Left colon (tissue), 2 donors: ENCODE measurements around the gene COPS7B. TPM values are rescaled to one million over a fixed set of nuclear protein-coding genes. Genes with fewer than 3 reads are reported as not detected.
"Not testable (repeated sequence)": the region's sequence is repeated elsewhere in the genome, so short reads cannot be mapped to it uniquely, and the experiment has no call there.

Experiments used
- ATAC-seq: fragments of 200-7000 bp; cut with Tn5 transposase; one replicate; pipeline ENCODE4 v1.9.1; 2020; ENCODE audit warnings: mild to moderate bottlenecking, moderate library complexity
- DNase-seq, 2 donors: peaks; one replicate each; pipeline ENCODE4 v3.0.0-alpha.2; 2020
- intact Hi-C, 2 donors: fragments of 100-400 bp; cut with DNase I in 1 of 2; cut with micrococcal nuclease in 1 of 2; formaldehyde crosslinking; loops; one replicate each; pipeline versions ENCODE4 v1.11.2 to v1.14.0; 2022; cut with DNase I, micrococcal nuclease
- long read RNA-seq: library from polyadenylated mRNA; unstranded; transcript quantifications from one replicate; pipeline ENCODE4 v2.0.0, GENCODE V29; 2021
- total RNA-seq, 2 donors: library from RNA; stranded (reverse); fragmentation: NEBNext Ultra II Directional; extraction: Animal tissue kit (Norgen Biotek cat#: 25700); gene quantifications; one replicate each; pipeline ENCODE4 v1.2.1, GENCODE V29; 2021
- donor health status: DM: no; HTN: no; CAD: no.
- donor health status: DM: yes; HTN: yes; CAD: no.

The COPS7B gene
- 10 to 100 TPM; 21.7 to 28.1 TPM for total RNA-seq
- long read RNA-seq, transcript COPS7B-201 (7 exons, 2,544 nt): major isoform, 23 of 29 reads
- long read RNA-seq, partial matches to known transcripts: 0 of 29 reads
- long read RNA-seq, other reads (novel, unspliced or antisense): 5 of 29 reads

- peak; percentile 63 for ATAC-seq
- intact Hi-C loops: no loop called here
These were observed at the start of gene COPS7B for GRCh38 chr2:231786177-231786916. TSS of gene COPS7B (plus strand) at chr2:231786445. CDS start at chr2:231788571, 2,126 bp downstream.

GRCh38 chr2:231737761-231738160 lies 48.5 kb upstream of the COPS7B start:
- ATAC-seq (no peak), DNase-seq (no peak)
- intact Hi-C loops: no loop called here

More at GRCh38 chr2:231786177-231786916, at the start of gene COPS7B:
- DNase-seq: peak; percentile 72 to 85

GRCh38 chr2:231743376-231744116 lies 42.7 kb upstream of the COPS7B start:
- DNase-seq (no peak), ATAC-seq (no peak)
- intact Hi-C loops: no loop called here

- intact Hi-C loops: no loop called here
- ATAC-seq (no peak), DNase-seq (no peak)
These were observed 40.8 kb upstream of the COPS7B start for GRCh38 chr2:231745303-231746038.

- DNase-seq, ATAC-seq, intact Hi-C loops: not testable (repeated sequence)
These were observed 37.9 kb upstream of the COPS7B start for GRCh38 chr2:231748153-231748896.

GRCh38 chr2:231749016-231749415 lies 37.2 kb upstream of the COPS7B start:
- intact Hi-C loops, ATAC-seq: not testable (repeated sequence)

GRCh38 chr2:231751042-231751815 lies 35.0 kb upstream of the COPS7B start:
- no peak for ATAC-seq
- no peak for DNase-seq
- intact Hi-C loops: no loop called here

More at GRCh38 chr2:231749016-231749415, 37.2 kb upstream of the COPS7B start:
- DNase-seq: not testable (repeated sequence)

- intact Hi-C loops: no loop called here
- DNase-seq: no peak
- ATAC-seq: no peak
These were observed 34.2 kb upstream of the COPS7B start for GRCh38 chr2:231752061-231752460.

GRCh38 chr2:231761735-231762134 lies 24.5 kb upstream of the COPS7B start:
- intact Hi-C loops: no loop called here
- DNase-seq (no peak), ATAC-seq (no peak)

GRCh38 chr2:231764124-231764523 lies 22.1 kb upstream of the COPS7B start:
- no peak for DNase-seq
- intact Hi-C loops: no loop called here
- ATAC-seq: no peak

GRCh38 chr2:231764760-231765159 lies 21.5 kb upstream of the COPS7B start:
- ATAC-seq (no peak), DNase-seq (no peak)
- intact Hi-C loops: no loop called here

- ATAC-seq (no peak), DNase-seq (no peak)
- intact Hi-C loops: no loop called here
These were observed 20.7 kb upstream of the COPS7B start for GRCh38 chr2:231765496-231765929.

GRCh38 chr2:231769170-231770136 lies 16.8 kb upstream of the COPS7B start:
- DNase-seq (no peak), ATAC-seq (no peak)
- intact Hi-C loops: no loop called here

GRCh38 chr2:231780123-231780908 lies 5.9 kb upstream of the COPS7B start:
- DNase-seq: peak; percentile 29 to 39
- intact Hi-C loops: no loop called here
- no peak for ATAC-seq

- peak; percentile 98 to 99 for DNase-seq
- intact Hi-C loops: no loop called here
- ATAC-seq: peak; percentile 90
These were observed 5.1 kb upstream of the COPS7B start, which contains the start of gene PDE6D for GRCh38 chr2:231780909-231781797. TSS of gene PDE6D (minus strand) at chr2:231781282. CDS start at chr2:231781114, 168 bp downstream.
